Endothelial cell of umbilical vein (primary cell): ENCODE data around the gene RASGRP4. TPM values are rescaled to one million over a fixed set of nuclear protein-coding genes. Genes with fewer than 3 reads are reported as not detected.

Source experiments
- BruUV-seq: library from RNA; stranded (reverse); fragments of 400-500 nt; replicated peaks from 2 replicates; lab custom pipeline; 2021; lab: Mats Ljungman, UMichigan
- CTCF ChIA-PET: fragments of 300-600, 350-600 bp; sonication (Branson Sonifier 250); formaldehyde crosslinking; loops from one replicate; lab custom pipeline; 2021; ENCODE audit warnings: antibody characterized with exemption, inconsistent platforms; lab: Charles Lee
- POLR2A ChIA-PET: fragments of 300-600, 350-600 bp; sonication (Branson Sonifier 250); formaldehyde crosslinking; loops from one replicate; lab custom pipeline; 2021; ENCODE audit warnings: antibody characterized with exemption, inconsistent platforms; lab: Charles Lee
- DNase-seq: peaks from one replicate; pipeline ENCODE4 v3.0.0-alpha.2; 2011; ENCODE audit warnings: low read depth, low spot score
- FAIRE-seq: peaks from 2 replicates; lab custom pipeline; 2011; peaks lifted over from hg19 to GRCh38; lab: Jason Lieb, UNC
- H2AFZ ChIP-seq: 2 replicates; pipeline ENCODE4 v1.6.0; 2012; ENCODE audit warnings: low read depth, low read length, control low read depth, inconsistent platforms
- H3K27ac ChIP-seq: 2 replicates; pipeline ENCODE4 v1.5.1; 2011; ENCODE audit warnings: low read depth, mild to moderate bottlenecking, control low read depth, low read length, moderate library complexity; ENCODE audit not compliant: insufficient read depth
- H3K27me3 ChIP-seq, 2 experiments: 2 replicates each; pipeline versions ENCODE4 v1.6.0 to v1.6.1; 2011; ENCODE audit warnings: low read length in 2 of 2, mixed read lengths in 1 of 2; ENCODE audit not compliant: control insufficient read depth in 2 of 2, insufficient read depth in 2 of 2
- H3K36me3 ChIP-seq, 2 experiments: 2 replicates in 1 of 2; 3 replicates in 1 of 2; pipeline ENCODE4 v1.5.1; 2011; ENCODE audit warnings: low read length in 2 of 2, mild to moderate bottlenecking in 1 of 2, moderate library complexity in 1 of 2; ENCODE audit not compliant: control insufficient read depth in 2 of 2, insufficient read depth in 2 of 2; ENCODE audit errors: extremely low read depth in 1 of 2
- H3K4me1 ChIP-seq: 3 replicates; pipeline ENCODE4 v1.5.1; 2011; ENCODE audit warnings: mild to moderate bottlenecking, low read length; ENCODE audit not compliant: control insufficient read depth, insufficient read depth; ENCODE audit errors: extremely low read depth
- H3K4me2 ChIP-seq: 2 replicates; pipeline ENCODE4 v1.6.1; 2011; ENCODE audit warnings: low read length, control low read depth, mixed read lengths; ENCODE audit not compliant: insufficient read depth
- H3K4me3 ChIP-seq, 3 experiments: fragments of 200-600 bp in 1 of 3; sonication (generic), shearing (Covaris generic) in 1 of 3; replicated peaks in 1 of 3; 2 replicates each; pipeline ENCODE4 v1.5.1; 2011 to 2016; ENCODE audit warnings: control low read depth in 3 of 3, low read length in 3 of 3, mild to moderate bottlenecking in 2 of 3, inconsistent platforms in 1 of 3, low read depth in 1 of 3, moderate library complexity in 1 of 3; ENCODE audit not compliant: insufficient read depth in 1 of 3
- H3K79me2 ChIP-seq: 2 replicates; pipeline ENCODE4 v1.6.0; 2012; ENCODE audit warnings: low read length, inconsistent platforms; ENCODE audit not compliant: control insufficient read depth, insufficient read depth
- H3K9ac ChIP-seq: replicated peaks from 2 replicates; pipeline ENCODE3; 2011; ENCODE audit warnings: low read length, control low read depth; ENCODE audit not compliant: insufficient read depth; ENCODE audit errors: extremely low read depth
- H3K9me1 ChIP-seq: replicated peaks from 3 replicates; pipeline ENCODE4 v1.6.0; 2011; ENCODE audit warnings: mild to moderate bottlenecking, low read length; ENCODE audit not compliant: control insufficient read depth, insufficient read depth; ENCODE audit errors: extremely low read depth
- H3K9me3 ChIP-seq: replicated peaks from 2 replicates; pipeline ENCODE4 v1.5.1; 2012; ENCODE audit warnings: low read length, inconsistent platforms; ENCODE audit not compliant: control insufficient read depth, insufficient read depth
- H4K20me1 ChIP-seq: replicated peaks from 2 replicates; pipeline ENCODE3; 2011; ENCODE audit warnings: mild to moderate bottlenecking, low read length; ENCODE audit not compliant: control insufficient read depth, insufficient read depth; ENCODE audit errors: extremely low read depth
- CTCF ChIP-seq, 2 donors: IDR thresholded peaks; 1 replicate in 1 of 2; 2 replicates in 1 of 2; pipeline ENCODE4 v1.5.1; 2011; ENCODE audit warnings: low read length in 2 of 2, mild to moderate bottlenecking in 2 of 2, moderate library complexity in 2 of 2, control low read depth in 1 of 2, inconsistent platforms in 1 of 2, low read depth in 1 of 2; ENCODE audit not compliant: insufficient read depth in 1 of 2; ENCODE audit errors: extremely low read depth in 1 of 2
- EZH2 ChIP-seq: IDR thresholded peaks from 2 replicates; pipeline ENCODE4 v1.6.1; 2012; ENCODE audit warnings: borderline replicate concordance, low read depth, mild to moderate bottlenecking, moderate library complexity, low read length, inconsistent platforms; ENCODE audit not compliant: severe bottlenecking
- FOS ChIP-seq: IDR thresholded peaks from 2 replicates; pipeline ENCODE4 v1.6.1; 2011; ENCODE audit warnings: mild to moderate bottlenecking, low read length, moderate library complexity, borderline replicate concordance; ENCODE audit not compliant: insufficient read depth
- JUN ChIP-seq: IDR thresholded peaks from 2 replicates; pipeline ENCODE4 v1.6.1; 2011; ENCODE audit warnings: borderline replicate concordance, low read depth; ENCODE audit not compliant: insufficient read length, insufficient read depth
- MYC ChIP-seq: IDR thresholded peaks from one replicate; pipeline ENCODE4 v1.6.1; 2011; ENCODE audit warnings: mild to moderate bottlenecking, low read depth, low read length
- POLR2AphosphoS5 ChIP-seq: IDR thresholded peaks from 2 replicates; pipeline ENCODE4 v1.6.1; 2012; ENCODE audit warnings: low read depth, mild to moderate bottlenecking, control low read depth, low read length, moderate library complexity; ENCODE audit not compliant: insufficient read depth
- dilution Hi-C: fragments of 300-500 bp; cut with MboI; formaldehyde crosslinking; loops from one replicate; pipeline ENCODE4 v1.15.0; 2019; ENCODE audit warnings: low sequenced_read_pairs; ENCODE audit not compliant: extremely low pct_ligation_motif_present
- intact Hi-C: fragments of 100-400 bp; cut with micrococcal nuclease; formaldehyde crosslinking; loops from one replicate; pipeline ENCODE4 v1.10.0; 2022
- polyA plus RNA-seq, 4 experiments: library from polyadenylated mRNA; depleted of rRNA in 3 of 4; stranded (reverse) in 3 of 4; unstranded in 1 of 4; fragments of >200 nt; gene quantifications; 2 replicates each; pipeline versions ENCODE4 v1.2.1 to v1.2.3, GENCODE V29; 2011 to 2012; ENCODE audit warnings: missing spikeins in 1 of 4
- total RNA-seq: library from RNA; stranded (reverse); gene quantifications from 2 replicates; pipeline ENCODE4 v1.2.3, GENCODE V29; 2021

Gene RASGRP4
- total and polyA plus RNA-seq, 2 donors (not counting 3 experiments of a cell fraction or from before 2014, with no cell fraction given): not detected

DNA sequence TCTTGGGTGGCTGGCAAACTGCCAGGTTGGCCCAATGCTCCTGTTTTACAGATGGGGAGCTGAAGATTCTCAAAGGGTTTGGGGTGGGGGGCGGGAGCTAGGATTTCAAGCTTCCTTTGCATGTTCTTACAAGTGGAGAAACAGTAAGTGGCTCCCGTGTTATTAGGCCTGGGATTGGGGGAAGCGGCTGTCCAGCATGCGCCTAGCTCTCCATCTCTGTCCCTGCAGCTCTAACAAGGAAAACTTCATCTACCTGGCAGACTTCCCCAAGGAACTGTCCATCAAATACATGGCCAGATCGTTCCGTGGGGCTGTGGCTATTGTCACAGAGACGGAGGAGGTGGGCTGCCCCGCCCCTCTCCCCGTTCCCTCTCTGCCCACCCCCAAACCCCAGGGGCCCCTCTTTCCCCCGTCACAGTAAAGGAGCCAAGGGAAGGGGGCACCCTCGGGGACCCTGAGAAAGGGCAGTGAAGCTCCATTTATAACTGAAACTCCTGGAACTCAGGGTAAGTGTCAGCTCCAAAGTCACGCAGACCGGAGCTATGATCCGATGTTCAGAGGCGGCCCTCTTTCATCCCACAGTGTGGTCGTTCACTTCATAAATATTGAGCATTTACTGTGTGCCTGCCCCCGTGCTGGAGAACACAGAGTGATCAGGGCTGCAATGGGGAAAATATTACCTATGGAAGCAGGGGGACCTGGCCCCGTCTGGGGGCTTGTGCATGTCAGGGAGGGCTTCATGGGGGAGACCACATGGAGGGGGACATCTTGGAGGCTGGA lies 66.6 kb downstream of the RASGRP4 start:
- ChIA-PET POLR2A (no interaction called here), CTCF (interaction anchor here (1.9 kb wide), 1 partner anchor 15 kb away, joined by 4 read pairs; the partner anchor contains the start of gene PSMD8)
- Histone ChIP-seq H3K27ac (no peak overlapping the region), H3K27me3 (peaks cover 13 to 14% of the 10 kb centered on the region in 2 experiments), H2AFZ (no peak overlapping the region), H3K9ac (no peak overlapping the region), H3K4me2 (no peak overlapping the region), H3K9me1 (no peaks in the 10 kb centered on the region), H3K36me3 (no peaks in the 10 kb centered on the region), H4K20me1 (no peaks in the 10 kb centered on the region), H3K79me2 (no peaks in the 10 kb centered on the region), H3K4me3 (no peak overlapping the region), H3K9me3 (no peaks in the 10 kb centered on the region), H3K4me1 (peaks cover 3% of the 10 kb centered on the region)
- dilution Hi-C loops (no loop called here), intact Hi-C loops (no loop called here)
- no peak for FAIRE-seq
- BruUV-seq: no TSS peak
- TF ChIP-seq CTCF (IDR thresholded peaks at IDR 0.05; ENCODE audit: extremely low read depth in 1 of 2, insufficient read depth in 1 of 2, low read depth in 1 of 2, low read length in 2 of 2) (no peak), FOS (no peak), JUN (no peak), MYC (no peak), EZH2 (no peak), POLR2AphosphoS5 (no peak)
- no peak for DNase-seq

Other genes starting within 250 kb of the RASGRP4 start
- gene DPF1, start 202.0 kb downstream of the RASGRP4 start, total RNA-seq: 3.9 and 5.0 TPM in 2 replicates
- 1.6 and 2.0 TPM in 2 replicates for gene DPF1, start 202.0 kb downstream of the RASGRP4 start, polyA plus RNA-seq
- gene PPP1R14A, start 169.8 kb downstream of the RASGRP4 start, total RNA-seq: 5.3 and 16.3 TPM in 2 replicates
- 3.0 and 5.9 TPM in 2 replicates for gene PPP1R14A, start 169.8 kb downstream of the RASGRP4 start, polyA plus RNA-seq
- 20.1 and 46.6 TPM in 2 replicates for gene SPINT2, start 161.6 kb downstream of the RASGRP4 start, total RNA-seq
- 23.9 and 28.9 TPM in 2 replicates for gene SPINT2, start 161.6 kb downstream of the RASGRP4 start, polyA plus RNA-seq
- 4.3 and 18.9 TPM in 2 replicates for gene C19orf33, start 122.0 kb downstream of the RASGRP4 start, total RNA-seq
- gene C19orf33, start 122.0 kb downstream of the RASGRP4 start, polyA plus RNA-seq: 34.1 and 54.0 TPM in 2 replicates
- gene YIF1B, start 110.3 kb downstream of the RASGRP4 start, total RNA-seq: 80.9 and 85.8 TPM in 2 replicates
- 249 and 345 TPM in 2 replicates for gene YIF1B, start 110.3 kb downstream of the RASGRP4 start, polyA plus RNA-seq
- gene KCNK6, start 106.4 kb downstream of the RASGRP4 start, total RNA-seq: 8.0 and 11.3 TPM in 2 replicates
- gene KCNK6, start 106.4 kb downstream of the RASGRP4 start, polyA plus RNA-seq: 7.4 and 7.7 TPM in 2 replicates
- 2.2 and 4.2 TPM in 2 replicates for gene CATSPERG, start 90.4 kb downstream of the RASGRP4 start, total RNA-seq
- gene CATSPERG, start 90.4 kb downstream of the RASGRP4 start, polyA plus RNA-seq: 0.77 and 0.81 TPM in 2 replicates
- gene PSMD8, start 51.6 kb downstream of the RASGRP4 start, total RNA-seq: 203 and 215 TPM in 2 replicates
- 543 and 714 TPM in 2 replicates for gene PSMD8, start 51.6 kb downstream of the RASGRP4 start, polyA plus RNA-seq
- gene GGN, start 38.2 kb downstream of the RASGRP4 start, total RNA-seq: 0.88 and 1.5 TPM in 2 replicates
- 0.39 and 0.73 TPM in 2 replicates for gene GGN, start 38.2 kb downstream of the RASGRP4 start, polyA plus RNA-seq
- gene SPRED3, start 37.5 kb downstream of the RASGRP4 start, total RNA-seq: 13.5 and 15.7 TPM in 2 replicates
- 5.7 and 7.0 TPM in 2 replicates for gene SPRED3, start 37.5 kb downstream of the RASGRP4 start, polyA plus RNA-seq
- 13.0 and 15.4 TPM in 2 replicates for gene FAM98C, start 23.1 kb downstream of the RASGRP4 start, total RNA-seq
- 12.6 and 16.5 TPM in 2 replicates for gene FAM98C, start 23.1 kb downstream of the RASGRP4 start, polyA plus RNA-seq
- gene RYR1, start 7.5 kb upstream of the RASGRP4 start, total RNA-seq: 0.02 TPM in 1 of 2 replicates, not detected in the other
- under 0.01 TPM in 1 of 2 replicates, not detected in the other for gene RYR1, start 7.5 kb upstream of the RASGRP4 start, polyA plus RNA-seq
- gene MAP4K1, start 191.7 kb upstream of the RASGRP4 start, total RNA-seq: 1.2 and 1.6 TPM in 2 replicates
- gene MAP4K1, start 191.7 kb upstream of the RASGRP4 start, polyA plus RNA-seq: 0.12 and 0.14 TPM in 2 replicates
- 267 and 277 TPM in 2 replicates for gene EIF3K, start 193.0 kb upstream of the RASGRP4 start, total RNA-seq
- 584 and 644 TPM in 2 replicates for gene EIF3K, start 193.0 kb upstream of the RASGRP4 start, polyA plus RNA-seq
- 693 and 748 TPM in 2 replicates for gene ACTN4, start 221.4 kb upstream of the RASGRP4 start, total RNA-seq
- 313 and 329 TPM in 2 replicates for gene ACTN4, start 221.4 kb upstream of the RASGRP4 start, polyA plus RNA-seq